NCI-H460 (cell line): ENCODE data around the gene GCKR. TPM values are rescaled to one million over a fixed set of nuclear protein-coding genes. Genes with fewer than 3 reads are reported as not detected.

ENCODE experiments used
- DNase-seq: peaks from one replicate; pipeline ENCODE4 v3.0.0-alpha.2; 2016; ENCODE audit warnings: low read depth; ENCODE audit errors: extremely low read depth
- small RNA-seq, 2 experiments: library from RNA; depleted of rRNA; stranded (forward); fragments of <200 nt; gene quantifications; one replicate each; pipeline ENCODE3, GENCODE V24; 2014
- total RNA-seq: library from RNA; depleted of rRNA; stranded (reverse); fragments of >200 nt; shearing (Covaris generic); gene quantifications from 2 replicates; pipeline ENCODE4 v1.2.3, GENCODE V29; 2014; rRNA removed

The GCKR gene
- total RNA-seq, 1 experiment from 2014 or later, result not detected

- DNase-seq, result no peak
Observed at GRCh38 chr2:27571197-27571596, 74.6 kb downstream of the GCKR start.

GRCh38 chr2:27571681-27572080 lies 75.0 kb downstream of the GCKR start:
- no peak for DNase-seq

GRCh38 chr2:27572439-27572838 lies 75.8 kb downstream of the GCKR start:
- no peak for DNase-seq

DNA sequence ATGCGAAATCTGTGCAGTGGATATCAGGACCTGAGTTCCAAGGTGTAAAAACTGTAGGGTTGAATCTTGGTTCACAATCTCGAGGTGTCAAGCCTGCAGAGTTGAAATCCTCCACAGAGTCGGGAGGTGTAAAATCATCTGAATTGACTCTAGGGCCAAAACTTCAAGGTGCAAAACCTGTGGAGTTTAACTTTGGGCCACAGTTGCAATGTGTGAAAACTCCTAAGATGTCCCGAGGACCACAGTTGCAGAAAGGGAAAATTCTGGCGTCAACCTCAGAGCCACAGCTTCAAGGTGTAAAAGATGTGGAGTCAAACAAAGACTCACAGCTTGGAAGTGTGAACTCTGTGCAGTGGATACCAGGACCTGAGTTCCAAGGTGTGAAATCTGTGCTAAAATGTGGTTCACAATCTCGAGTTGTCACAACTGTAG lies 76.4 kb downstream of the GCKR start:
- no peak for DNase-seq

Small RNA genes lying within 50 kb of the gene (small RNA-seq; reads per million reads assigned to genes)
- gene RNU6-986P, result 0 reads per million in 2 experiments

Other genes starting within 250 kb of the GCKR start
- gene SLC30A3, start 233.8 kb upstream of the GCKR start, total RNA-seq, result 0.50 and 0.75 TPM in 2 replicates
- not detected in 2 replicates for gene DNAJC5G, start 221.4 kb upstream of the GCKR start, total RNA-seq
- 0.12 TPM in 1 of 2 replicates, not detected in the other for gene TRIM54, start 214.4 kb upstream of the GCKR start, total RNA-seq
- 4.6 and 6.8 TPM in 2 replicates for gene UCN, start 188.4 kb upstream of the GCKR start, total RNA-seq
- gene MPV17, start 173.7 kb upstream of the GCKR start, total RNA-seq, result 77.5 and 83.6 TPM in 2 replicates
- gene GTF3C2, start 140.1 kb upstream of the GCKR start, total RNA-seq, result 59.8 and 66.5 TPM in 2 replicates
- gene EIF2B4, start 126.5 kb upstream of the GCKR start, total RNA-seq, result 28.7 and 31.2 TPM in 2 replicates
- gene SNX17, start 126.2 kb upstream of the GCKR start, total RNA-seq, result 80.9 and 88.7 TPM in 2 replicates
- gene ZNF513, start 116.1 kb upstream of the GCKR start, total RNA-seq, result 7.0 and 7.3 TPM in 2 replicates
- gene PPM1G, start 87.2 kb upstream of the GCKR start, total RNA-seq, result 108 and 112 TPM in 2 replicates
- gene NRBP1, start 68.2 kb upstream of the GCKR start, total RNA-seq, result 78.0 and 79.3 TPM in 2 replicates
- gene KRTCAP3, start 54.5 kb upstream of the GCKR start, total RNA-seq, result 0.69 and 1.0 TPM in 2 replicates
- 13.9 and 20.2 TPM in 2 replicates for gene IFT172, start 7.1 kb upstream of the GCKR start, total RNA-seq
- not detected in 2 replicates for gene FNDC4, start 1.6 kb upstream of the GCKR start, total RNA-seq
- gene ZNF512, start 86.2 kb downstream of the GCKR start, total RNA-seq, result 12.4 and 15.8 TPM in 2 replicates
- gene CCDC121, start 132.2 kb downstream of the GCKR start, total RNA-seq, result 3.8 and 4.6 TPM in 2 replicates
- gene GPN1, start 132.2 kb downstream of the GCKR start, total RNA-seq, result 35.0 and 39.5 TPM in 2 replicates
- gene SUPT7L, start 166.8 kb downstream of the GCKR start, total RNA-seq, result 39.6 and 42.2 TPM in 2 replicates
- gene SLC4A1AP, start 167.1 kb downstream of the GCKR start, total RNA-seq, result 37.4 and 42.4 TPM in 2 replicates